Mesothelial cell of epicardium (in vitro differentiated cells): ENCODE data around the gene SETD2. TPM values are rescaled to one million over a fixed set of nuclear protein-coding genes. Genes with fewer than 3 reads are reported as not detected.
"Not testable (repeated sequence)": the region's sequence is repeated elsewhere in the genome, so short reads cannot be mapped to it uniquely, and the experiment has no call there.

Experiments used
- DNase-seq, 2 experiments: peaks; one replicate each; pipeline ENCODE4 v3.0.0; 2021; ENCODE audit warnings: low spot score in 2 of 2; ENCODE audit not compliant: unreplicated experiment in 2 of 2
- H3K27ac Mint-ChIP-seq: 2 replicates; pipeline ENCODE4 v1.8.0; 2021; ENCODE audit warnings: mixed read lengths
- H3K27me3 Mint-ChIP-seq: 2 replicates; pipeline ENCODE4 v1.8.0; 2021; ENCODE audit warnings: low read depth, mixed read lengths
- H3K36me3 Mint-ChIP-seq: 2 replicates; pipeline ENCODE4 v1.8.0; 2021; ENCODE audit warnings: mixed read lengths
- H3K4me1 Mint-ChIP-seq: 2 replicates; pipeline ENCODE4 v1.8.0; 2021; ENCODE audit warnings: mixed read lengths
- H3K4me3 Mint-ChIP-seq: 2 replicates; pipeline ENCODE4 v1.8.0; 2021; ENCODE audit warnings: mild to moderate bottlenecking, moderate library complexity, mixed read lengths
- H3K9me3 Mint-ChIP-seq: 2 replicates; pipeline ENCODE4 v1.8.0; 2021; ENCODE audit warnings: mixed read lengths
- total RNA-seq: library from RNA; stranded (reverse); gene quantifications from 3 replicates; pipeline ENCODE4 v1.2.1, GENCODE V29; 2021
- TF ChIP-seq, protein P1 (sequence below): fragments of 200-600 bp; sonication (generic); IDR thresholded peaks from one replicate; pipeline ENCODE4 v1.5.0; 2021; ENCODE audit warnings: antibody characterized with exemption; ENCODE audit not compliant: unreplicated experiment

The SETD2 gene
- total RNA-seq, 1 donor from 2014 or later: 73.1 TPM

DNA sequence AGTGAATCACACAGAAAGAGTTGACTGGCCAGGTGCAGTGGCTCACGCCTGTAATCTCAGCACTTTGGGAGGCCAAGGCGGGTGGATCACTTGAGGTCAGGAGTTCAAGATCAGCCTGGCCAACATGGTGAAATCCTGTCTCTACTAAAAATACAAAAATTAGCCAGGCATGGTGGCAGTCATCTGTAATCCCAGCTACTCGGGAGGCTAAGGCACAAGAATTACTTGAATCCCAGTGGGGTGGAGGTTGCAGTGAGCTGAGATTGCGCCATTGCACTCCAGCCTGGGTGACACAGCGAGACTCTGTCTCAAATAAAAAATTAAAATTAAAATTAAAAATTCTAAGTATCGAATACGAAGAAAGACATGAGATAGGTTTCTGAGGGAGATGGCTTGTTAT lies 23.4 kb downstream of the SETD2 start:
- not testable (repeated sequence) for H3K27me3 Mint-ChIP-seq, H3K9me3 Mint-ChIP-seq, H3K27ac Mint-ChIP-seq, H3K36me3 Mint-ChIP-seq, H3K4me3 Mint-ChIP-seq, DNase-seq
- H3K4me1 Mint-ChIP-seq: peaks cover 19% of the 10 kb centered on the region

DNA sequence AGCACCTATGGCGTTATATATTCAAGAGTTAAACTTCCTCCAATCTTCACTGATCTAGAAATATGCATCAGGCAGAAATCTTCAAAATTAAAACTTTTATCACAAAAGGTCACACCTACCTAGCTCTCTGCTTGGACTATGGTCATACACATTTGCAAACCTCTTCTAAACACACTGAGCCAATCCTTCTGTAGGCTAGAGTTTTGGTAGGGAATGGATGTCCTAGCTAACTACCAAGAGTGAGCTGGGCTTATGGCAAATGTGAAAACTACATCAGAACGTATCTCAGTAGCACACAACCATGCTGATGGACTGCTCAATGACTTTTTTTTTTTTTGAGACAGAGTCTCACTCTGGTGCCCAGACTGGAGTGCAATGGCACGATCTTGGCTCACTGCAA lies 29.6 kb downstream of the SETD2 start:
- H3K4me3 Mint-ChIP-seq: no peak overlapping the region
- TF ChIP-seq, protein P1, sequence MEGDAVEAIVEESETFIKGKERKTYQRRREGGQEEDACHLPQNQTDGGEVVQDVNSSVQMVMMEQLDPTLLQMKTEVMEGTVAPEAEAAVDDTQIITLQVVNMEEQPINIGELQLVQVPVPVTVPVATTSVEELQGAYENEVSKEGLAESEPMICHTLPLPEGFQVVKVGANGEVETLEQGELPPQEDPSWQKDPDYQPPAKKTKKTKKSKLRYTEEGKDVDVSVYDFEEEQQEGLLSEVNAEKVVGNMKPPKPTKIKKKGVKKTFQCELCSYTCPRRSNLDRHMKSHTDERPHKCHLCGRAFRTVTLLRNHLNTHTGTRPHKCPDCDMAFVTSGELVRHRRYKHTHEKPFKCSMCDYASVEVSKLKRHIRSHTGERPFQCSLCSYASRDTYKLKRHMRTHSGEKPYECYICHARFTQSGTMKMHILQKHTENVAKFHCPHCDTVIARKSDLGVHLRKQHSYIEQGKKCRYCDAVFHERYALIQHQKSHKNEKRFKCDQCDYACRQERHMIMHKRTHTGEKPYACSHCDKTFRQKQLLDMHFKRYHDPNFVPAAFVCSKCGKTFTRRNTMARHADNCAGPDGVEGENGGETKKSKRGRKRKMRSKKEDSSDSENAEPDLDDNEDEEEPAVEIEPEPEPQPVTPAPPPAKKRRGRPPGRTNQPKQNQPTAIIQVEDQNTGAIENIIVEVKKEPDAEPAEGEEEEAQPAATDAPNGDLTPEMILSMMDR: no peak
- peaks cover 31% of the 10 kb centered on the region for H3K4me1 Mint-ChIP-seq
- no peak overlapping the region for H3K27ac Mint-ChIP-seq
- no peaks in the 10 kb centered on the region for H3K27me3 Mint-ChIP-seq
- H3K36me3 Mint-ChIP-seq: peaks cover 9% of the 10 kb centered on the region
- no peaks in the 10 kb centered on the region for H3K9me3 Mint-ChIP-seq
- no peak for DNase-seq

DNA sequence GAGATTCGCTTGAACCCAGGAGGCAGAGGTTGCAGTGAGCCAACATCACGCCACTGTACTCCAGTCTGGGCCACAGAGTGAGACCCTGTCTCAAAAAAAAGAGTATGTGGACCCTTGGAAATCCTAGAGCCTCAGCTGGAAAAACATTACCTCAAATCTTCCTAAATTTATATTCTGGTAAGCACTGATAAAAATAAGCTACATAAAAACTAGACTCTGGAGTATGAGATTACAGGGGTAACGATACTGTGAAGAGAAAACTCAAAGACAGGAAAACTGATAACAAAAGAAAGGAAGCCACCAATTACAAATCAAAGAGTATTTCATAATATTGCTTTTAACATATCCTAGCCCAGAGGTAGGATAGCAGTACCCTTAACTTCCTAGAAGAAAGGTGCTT lies 30.3 kb downstream of the SETD2 start:
- Mint-ChIP-seq H3K36me3 (peaks cover 6% of the 10 kb centered on the region), H3K27ac (no peak overlapping the region), H3K4me3 (no peak overlapping the region), H3K9me3 (no peaks in the 10 kb centered on the region), H3K4me1 (peaks cover 28% of the 10 kb centered on the region), H3K27me3 (no peaks in the 10 kb centered on the region)
- TF ChIP-seq, protein P1: no peak
- no peak for DNase-seq

DNA sequence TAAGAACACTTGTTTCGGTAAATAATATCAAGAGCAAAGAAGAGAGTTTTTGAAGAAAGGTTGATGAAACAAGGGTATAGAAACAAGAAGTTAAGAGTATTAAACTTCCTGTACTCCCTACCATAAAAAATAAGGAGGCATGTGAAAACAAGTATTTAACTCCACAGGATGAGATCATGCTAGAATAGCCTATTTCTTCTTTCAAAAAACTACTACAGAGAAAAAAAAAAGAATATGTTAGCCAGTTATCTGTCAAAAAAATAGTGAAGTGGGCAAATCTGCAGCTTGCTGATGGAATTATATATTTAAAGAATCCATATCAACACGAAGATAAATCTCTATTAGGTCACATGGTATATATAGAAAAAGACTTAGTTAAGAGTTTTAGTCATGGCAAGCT lies 33.4 kb downstream of the SETD2 start:
- Mint-ChIP-seq H3K27ac (peak overlapping the region; percentile 43), H3K9me3 (no peaks in the 10 kb centered on the region), H3K27me3 (no peaks in the 10 kb centered on the region), H3K4me1 (peaks cover 19% of the 10 kb centered on the region), H3K36me3 (peaks cover 18% of the 10 kb centered on the region), H3K4me3 (no peak overlapping the region)
- no peak for DNase-seq
- TF ChIP-seq, protein P1: no peak

DNA sequence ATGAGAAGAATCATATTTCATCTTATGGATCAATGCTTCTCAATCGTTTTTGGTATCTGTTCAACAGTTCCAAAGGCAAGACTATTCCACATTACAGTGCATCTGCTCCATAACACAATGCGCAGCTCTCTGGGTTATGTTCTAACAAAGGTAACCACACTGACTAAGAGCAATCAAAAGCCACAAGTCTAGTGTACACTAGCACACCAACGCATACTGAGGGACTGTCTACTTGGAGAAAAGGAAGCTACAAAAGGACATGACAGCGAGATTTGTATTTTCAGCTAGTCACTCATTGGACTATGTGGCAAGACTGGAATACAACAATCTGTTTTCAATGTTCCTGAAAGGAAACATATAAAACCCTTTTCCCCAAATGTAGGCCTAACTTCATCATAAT lies 35.8 kb downstream of the SETD2 start:
- no peak overlapping the region for H3K4me3 Mint-ChIP-seq
- TF ChIP-seq, protein P1: no peak
- H3K9me3 Mint-ChIP-seq: no peaks in the 10 kb centered on the region
- no peak for DNase-seq
- no peak overlapping the region for H3K27ac Mint-ChIP-seq
- no peaks in the 10 kb centered on the region for H3K27me3 Mint-ChIP-seq
- peaks cover 10% of the 10 kb centered on the region for H3K4me1 Mint-ChIP-seq
- H3K36me3 Mint-ChIP-seq: peaks cover 36% of the 10 kb centered on the region

GRCh38 chr3:47123857-47124256 lies 40.1 kb downstream of the SETD2 start:
- H3K4me3 Mint-ChIP-seq: no peak overlapping the region
- TF ChIP-seq, protein P1: no peak
- H3K4me1 Mint-ChIP-seq: no peaks in the 10 kb centered on the region
- no peak overlapping the region for H3K27ac Mint-ChIP-seq
- peaks cover 65% of the 10 kb centered on the region for H3K36me3 Mint-ChIP-seq
- no peaks in the 10 kb centered on the region for H3K27me3 Mint-ChIP-seq
- no peak for DNase-seq
- no peaks in the 10 kb centered on the region for H3K9me3 Mint-ChIP-seq
